Femur (tissue), 1 donor: ENCODE results near the gene CLMN.
"Not testable (repeated sequence)": the region's sequence is repeated elsewhere in the genome, so short reads cannot be mapped to it uniquely, and the experiment has no call there.

ENCODE experiments used
- DNase-seq: peaks from one replicate; pipeline ENCODE4 v3.0.0-alpha.2; 2017

The CLMN gene

DNA sequence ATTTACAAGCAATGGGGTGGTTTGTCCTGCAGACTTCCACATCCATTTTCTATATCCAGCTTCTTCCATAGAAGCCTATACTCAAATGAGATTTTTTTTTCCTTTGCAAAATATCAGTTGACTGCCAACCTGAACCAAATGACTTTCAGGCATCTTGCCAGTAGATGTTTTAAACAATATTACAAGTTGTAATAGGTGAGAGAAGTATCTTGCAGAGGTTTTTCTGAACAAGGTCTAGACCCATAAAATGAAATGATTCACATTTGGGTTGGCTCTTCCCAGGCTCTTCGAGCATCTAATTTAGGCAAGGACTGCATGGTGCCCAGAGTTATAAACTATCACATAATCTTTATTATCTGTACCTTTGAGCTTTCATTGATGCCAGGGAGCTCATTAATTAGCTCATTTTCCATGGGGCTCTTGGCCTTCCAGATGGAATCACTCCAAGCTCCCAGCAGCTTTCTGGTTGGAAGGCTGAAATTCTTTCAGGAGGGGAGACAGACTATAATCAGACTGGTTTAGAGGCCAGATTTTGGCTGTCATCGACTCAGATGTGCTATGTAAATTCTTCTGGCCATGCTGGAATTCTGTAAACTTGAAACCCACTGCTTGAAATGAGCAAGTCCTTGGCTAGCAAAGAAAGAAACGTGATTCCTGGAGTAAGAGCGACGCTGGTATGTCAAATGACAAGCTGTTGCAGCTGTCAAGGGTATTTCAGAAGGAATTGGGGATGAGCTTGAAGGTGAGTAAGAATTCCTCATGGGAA, 130.2 kb downstream of the CLMN start:
- DNase-seq: peak; percentile 40

DNA sequence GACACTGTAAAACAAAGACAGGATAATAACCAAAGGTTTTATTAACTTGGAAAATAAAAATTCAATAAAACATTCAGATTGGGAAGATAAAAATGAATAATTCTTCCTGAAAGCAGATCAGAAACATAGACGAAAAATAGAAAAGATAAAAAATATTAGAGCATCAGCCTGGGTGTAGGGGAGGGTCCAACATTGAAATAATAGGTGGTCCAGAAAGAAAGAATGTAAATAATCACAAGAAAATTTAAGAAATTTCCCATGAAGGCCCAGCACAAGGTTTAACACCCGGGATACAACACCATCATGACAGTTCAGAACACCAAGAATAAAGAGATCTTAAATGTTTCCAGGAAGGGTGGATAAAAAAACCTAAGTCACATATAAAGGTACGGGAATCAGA, 131.3 kb downstream of the CLMN start:
- DNase-seq: no peak

DNA sequence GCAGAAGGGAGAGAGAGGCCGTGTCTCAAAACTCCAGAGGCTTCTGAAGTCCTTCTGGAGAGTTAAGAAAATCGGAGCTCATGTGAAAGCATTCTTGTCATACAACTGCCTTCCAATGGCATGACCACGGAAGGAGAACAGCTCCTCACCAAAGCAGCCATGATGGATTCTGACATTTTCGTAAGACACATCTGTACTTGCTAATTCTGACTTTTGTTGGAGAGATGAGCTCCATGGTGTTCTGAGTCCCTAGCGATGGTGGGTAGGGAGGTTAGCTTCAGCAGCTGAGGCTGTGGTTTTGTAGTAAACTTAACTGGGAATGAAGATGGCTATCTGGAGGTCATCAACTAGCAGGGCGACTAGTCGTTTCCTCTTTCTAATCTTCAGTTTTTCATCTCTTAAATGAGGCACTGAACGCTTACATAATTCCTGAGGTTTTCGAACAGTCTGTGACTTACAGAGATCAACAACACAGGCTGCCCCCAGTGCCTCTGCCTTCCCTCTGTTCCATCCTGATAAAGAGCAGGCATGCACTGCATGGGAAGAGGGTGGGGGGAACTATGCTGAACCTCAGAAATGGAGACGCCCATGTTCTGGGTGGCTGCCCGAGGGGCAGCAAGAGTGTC, 133.8 kb downstream of the CLMN start:
- peak; percentile 16 for DNase-seq

DNA sequence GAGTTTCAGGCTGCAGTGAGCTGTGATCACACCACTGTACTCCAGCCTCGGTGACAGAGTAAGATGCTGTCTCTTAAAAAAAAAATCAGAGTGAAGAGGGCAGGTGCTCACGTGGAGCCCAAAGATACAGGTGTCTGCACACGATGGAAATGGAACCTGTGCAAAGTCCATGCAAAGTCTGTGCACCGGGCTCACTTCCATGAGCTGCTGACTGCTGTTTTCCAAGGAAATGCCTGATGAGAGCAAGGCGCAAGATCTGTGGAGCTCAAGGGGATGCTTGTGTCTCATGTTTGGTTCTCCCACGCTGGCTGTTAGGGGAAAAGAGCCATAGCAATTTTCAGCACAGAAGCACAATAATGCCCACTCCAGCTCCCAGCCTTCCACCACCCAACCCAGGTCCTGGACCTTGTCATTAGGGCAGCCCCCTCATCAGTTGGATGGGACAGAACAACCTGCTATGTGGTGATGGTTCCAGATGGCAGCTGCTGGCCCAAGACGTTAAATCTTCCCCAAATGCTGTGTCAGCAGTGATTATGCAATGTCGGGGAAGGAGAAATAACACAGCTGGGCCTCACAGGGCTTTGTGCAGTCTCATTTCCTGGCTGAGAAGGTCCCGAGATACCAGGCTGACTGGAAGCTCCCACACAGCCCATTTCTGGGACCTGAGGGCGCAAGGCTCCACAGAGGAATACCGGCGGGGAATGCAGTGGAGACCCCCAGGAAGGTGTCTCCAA, 134.5 kb downstream of the CLMN start:
- peak; percentile 58 for DNase-seq

DNA sequence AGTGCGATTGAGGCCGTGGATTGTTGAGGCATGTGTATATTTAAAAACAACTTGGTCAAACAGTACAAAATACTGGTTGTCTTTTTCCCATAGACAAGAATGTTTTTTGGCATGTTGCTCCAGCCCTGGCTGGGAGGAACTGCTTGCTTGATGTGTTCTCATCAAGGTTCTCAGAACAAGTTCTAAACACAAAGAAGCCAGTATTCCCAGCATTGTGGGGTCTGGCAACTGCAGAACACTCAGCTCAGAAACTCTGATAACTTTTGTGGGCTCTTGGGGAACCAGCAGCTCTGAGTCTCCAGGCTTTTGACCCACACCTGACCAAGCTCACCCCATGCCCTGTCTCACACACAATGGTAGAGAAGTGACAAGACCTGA, 135.3 kb downstream of the CLMN start:
- peak; percentile 32 for DNase-seq

DNA sequence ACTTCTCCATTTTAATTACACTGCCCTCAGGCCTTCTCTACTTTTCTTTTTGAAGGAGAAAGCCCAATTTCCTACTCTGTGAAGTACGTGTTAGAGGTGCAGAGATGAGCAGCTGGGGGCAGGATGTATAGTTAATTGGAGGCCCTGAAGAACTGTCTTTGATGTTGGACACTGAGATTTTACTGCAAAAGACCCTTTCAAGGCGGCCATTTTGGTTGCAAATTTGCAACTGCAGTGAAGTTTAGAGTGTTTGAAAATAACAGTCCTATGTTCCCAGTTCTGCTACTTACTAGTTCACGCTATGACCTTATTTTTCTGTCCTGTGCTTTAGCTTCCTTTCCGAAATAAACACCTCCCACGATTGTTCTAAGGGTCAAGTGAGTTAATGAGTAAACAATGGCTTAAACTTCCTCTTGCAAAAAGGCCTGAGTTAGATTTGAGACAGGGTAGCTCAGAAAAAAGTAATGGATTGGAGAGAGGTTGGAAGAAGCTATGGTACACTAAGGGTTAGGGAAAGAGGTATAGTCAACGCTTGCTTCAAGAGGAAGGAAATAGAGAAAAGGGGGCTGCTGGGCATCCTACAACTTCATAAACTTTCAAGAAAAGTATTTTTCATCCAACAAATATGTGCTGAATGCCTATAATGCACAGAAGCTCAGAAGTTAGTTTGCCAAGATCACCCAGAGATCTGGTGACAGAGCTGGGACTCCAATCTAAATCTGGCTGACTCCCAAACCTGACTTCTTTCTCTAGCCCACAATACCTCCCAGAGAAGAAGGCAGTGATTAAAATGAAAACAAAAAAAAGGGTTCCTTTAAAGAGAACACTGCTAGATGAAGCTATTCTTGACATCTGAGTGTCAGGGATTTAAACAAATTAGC, 135.9 kb downstream of the CLMN start:
- peak; percentile 16 for DNase-seq

DNA sequence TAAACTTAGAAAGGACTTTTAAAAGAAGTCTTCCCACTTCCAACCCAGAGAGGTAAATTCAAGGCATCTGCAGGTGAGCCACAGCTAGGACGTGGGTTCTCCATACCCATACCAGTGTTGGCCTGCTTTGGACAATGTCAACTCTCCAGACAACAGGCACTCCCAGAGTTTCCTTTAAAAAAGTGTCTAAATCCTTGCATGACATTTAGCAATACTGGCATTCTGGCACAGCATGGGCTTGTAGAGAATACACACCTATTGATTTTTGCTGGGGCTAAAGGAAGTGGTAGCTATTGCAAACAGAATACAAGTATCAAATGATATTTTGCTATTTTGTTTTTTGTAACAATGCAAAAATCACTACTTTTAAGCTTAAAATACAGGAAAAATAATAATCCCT, 136.6 kb downstream of the CLMN start:
- no peak for DNase-seq

DNA sequence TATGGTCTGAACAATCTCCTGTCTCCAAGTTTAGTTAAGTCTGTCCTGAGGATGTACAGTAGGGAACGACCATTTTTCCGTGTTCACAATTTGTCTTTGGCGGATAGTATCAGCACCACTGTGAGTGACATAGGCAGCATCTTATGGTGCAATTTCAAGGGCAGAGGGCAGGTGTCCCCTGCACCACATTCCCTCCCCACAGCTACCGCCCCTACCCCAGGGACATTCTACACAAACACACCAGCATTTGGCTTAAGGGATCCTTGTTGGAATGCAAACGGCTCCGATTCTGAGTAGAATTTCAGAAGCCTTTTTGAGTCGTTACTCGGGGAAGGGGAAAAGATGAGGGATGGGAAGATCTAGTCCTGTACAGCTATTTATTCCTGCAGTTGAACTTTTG, 137.3 kb downstream of the CLMN start:
- peak; percentile 20 for DNase-seq

DNA sequence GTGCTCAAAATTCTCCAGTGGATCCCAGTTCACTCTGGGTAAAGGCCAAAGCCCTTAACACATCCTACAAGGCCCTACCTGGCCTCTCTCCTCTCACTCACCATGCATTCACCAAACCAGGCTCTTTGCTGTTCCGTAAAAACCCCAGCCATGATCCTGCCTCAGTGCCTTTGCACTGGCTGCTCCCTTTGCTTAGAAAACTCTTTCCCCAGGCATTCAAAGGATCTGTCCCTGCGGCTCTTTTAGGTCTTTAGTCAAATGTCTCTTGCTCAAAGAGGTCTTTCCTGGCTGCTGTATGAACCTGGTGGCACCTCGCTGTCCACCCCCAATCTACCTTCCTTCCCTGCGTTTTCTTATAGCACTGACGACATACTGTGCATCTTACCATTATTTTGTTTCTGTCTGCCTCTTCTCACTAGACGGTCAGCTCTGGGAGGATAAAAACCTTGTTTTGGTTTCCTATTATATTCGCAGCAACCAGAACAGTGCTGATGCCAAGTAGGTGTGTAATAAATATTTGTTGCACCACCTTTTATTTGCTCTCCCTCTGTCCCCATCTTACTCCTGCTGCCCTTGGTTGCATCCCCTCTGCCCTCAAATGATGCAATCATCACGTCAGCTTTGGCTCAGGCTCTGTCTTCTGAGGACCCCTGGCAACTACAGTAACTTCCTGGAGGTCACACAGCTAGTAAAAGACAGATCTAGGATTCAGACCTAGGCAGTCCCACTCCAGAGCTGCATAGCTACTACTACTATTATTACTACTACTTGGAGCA, 138.6 kb downstream of the CLMN start:
- peak; percentile 12 for DNase-seq

DNA sequence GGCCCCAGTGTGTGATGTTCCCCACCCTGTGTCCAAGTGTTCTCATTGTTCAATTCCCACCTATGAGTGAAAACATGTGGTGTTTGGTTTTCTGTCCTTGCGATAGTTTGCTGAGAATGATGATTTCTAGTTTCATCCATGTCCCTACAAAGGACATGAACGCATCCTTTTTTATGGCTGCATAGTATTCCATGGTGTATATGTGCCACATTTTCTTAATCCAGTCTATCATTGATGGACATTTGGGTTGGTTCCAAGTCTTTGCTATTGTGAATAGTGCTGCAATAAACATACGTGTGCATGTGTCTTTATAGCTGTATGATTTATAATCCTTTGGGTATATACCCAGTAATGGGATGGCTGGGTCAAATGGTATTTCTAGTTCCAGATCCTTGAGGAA, 144.0 kb downstream of the CLMN start:
- not testable (repeated sequence) for DNase-seq

DNA sequence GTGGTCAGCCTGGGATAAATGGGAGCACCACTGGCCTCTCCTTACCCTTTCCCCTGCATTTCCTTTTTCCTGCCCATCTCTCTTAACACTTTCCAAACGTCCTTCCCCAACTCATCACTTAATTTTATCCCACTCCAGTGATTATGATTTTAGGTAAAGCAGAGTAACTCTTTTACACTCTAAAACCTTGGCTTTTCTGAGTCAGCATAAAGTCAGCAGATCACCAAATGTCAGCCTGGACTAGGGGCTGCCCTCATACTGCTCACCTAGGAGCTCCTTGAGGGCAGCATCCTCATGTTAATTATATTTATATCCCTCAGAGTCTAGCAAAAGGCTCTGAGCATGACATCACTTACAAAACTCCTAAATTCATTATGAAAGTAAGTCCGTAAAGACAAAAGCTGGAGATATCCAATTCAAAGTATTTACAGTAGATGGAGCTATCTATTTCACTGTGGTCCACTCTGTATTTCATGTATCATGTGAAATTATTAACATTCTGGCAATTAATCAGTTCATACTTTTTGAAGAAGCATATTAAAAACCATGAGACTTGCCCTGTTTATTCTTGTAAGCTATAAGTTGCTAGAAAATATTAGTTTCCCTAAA, 145.4 kb downstream of the CLMN start:
- DNase-seq: no peak

DNA sequence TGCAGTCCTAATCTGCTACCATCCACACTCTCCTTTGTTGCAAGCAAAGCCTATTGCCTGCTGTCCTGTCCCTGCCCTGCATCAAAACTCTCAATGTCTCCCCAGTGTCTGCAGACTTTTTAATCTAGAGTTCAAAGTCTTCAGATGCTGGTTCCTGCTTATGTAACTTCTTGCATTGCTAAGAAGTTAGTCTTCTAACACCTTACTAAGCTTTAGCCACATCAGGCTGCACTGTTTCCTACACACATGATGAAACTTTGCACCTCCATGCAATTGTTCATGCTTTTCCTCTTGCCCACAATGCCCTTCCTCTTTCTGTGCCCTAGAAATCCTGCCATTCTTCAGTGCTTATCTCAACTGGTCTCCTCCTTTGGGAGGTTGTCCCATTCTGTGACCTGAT, 146.2 kb downstream of the CLMN start:
- DNase-seq: no peak

DNA sequence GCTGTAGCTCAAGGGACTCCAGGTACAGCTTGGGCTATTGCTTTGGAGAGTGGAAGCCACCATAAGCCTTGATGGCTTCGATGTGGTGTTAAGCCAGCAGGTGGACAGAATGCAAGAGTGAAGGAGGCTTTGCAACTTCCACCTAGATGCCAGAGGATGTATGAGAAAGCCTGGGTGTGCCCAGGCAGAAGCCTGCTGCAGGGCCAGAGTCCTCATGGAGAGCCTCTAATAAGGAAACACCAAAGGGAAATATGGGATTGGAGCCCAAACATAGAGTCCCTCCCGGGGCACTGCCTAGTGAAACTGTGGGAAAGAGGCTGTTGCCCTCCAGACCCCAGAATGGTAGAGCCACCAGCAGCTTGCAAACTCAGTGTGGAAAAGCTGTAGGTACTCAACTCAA, 152.5 kb downstream of the CLMN start:
- no peak for DNase-seq

DNA sequence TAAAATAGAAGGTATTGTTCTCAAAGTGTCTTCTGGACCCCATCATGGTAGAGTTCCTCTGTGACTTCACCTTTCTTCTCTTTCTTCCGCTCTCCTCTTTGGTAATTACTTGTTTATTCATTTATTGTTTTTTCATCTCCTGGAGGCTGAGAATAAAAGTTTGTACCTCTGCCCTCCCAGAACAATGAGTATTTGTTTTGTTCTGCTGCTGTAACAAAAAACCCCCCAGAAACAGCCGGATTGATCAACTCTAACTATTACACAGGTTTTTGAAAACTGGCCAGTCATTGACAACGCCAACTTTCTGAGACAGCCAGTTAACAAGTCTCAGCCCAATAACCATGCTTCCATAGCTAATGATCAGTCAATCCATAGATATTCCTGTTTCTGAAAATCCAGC, 154.2 kb downstream of the CLMN start:
- DNase-seq: no peak

DNA sequence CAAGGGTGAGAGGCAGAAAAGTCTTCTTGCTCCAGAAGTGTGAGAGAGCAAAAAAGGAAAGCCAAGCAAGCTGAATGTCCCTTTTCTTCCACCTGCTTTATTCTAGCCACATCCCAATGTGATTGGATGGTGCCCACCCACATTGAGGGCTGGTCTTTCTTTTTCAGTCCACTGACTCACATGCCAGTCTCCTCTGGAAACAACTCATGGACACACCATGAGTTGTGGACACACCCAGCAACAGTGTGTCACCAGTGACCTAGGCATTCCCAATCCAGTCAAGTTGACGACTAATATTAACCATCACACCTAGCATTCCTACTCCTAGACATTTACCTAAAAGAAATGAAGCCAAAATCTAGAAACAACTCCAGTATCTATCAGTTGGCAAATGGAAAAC, 155.2 kb downstream of the CLMN start:
- no peak for DNase-seq

DNA sequence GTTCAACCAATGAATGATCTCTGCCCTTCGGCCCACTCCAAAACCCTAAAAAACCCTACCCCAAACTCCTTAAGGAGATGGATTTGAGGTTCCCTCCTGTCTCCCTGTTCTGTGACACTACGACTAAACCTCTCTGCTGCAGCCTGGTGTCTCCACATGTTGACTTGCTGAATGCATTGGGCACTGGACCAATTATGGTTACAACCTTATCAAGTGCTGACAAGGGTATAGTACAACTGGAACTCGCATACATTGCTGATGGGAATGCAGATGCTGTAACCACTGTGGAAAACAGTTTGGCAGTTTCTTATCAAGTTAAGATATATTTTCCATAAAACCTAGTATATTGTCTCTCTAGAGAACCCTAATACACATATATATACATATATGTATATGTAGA, 156.0 kb downstream of the CLMN start:
- no peak for DNase-seq

DNA sequence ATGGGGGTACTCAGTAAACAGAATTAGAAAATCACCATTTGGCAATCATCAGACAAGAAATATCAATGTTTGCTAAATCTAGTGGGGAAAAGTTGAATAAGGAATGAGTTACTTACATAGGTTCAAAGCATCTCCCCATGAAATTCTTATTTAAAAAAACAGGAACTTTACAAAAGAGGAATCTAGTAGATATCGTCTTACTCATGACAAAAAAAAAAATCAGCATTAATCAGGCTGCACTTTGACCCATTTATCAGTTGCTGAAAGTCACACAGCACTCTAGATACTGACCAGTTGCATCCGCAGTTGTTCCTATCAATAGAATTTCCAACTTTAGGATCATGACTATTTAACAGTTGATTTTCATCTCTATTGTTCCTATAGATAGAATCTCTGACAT, 156.6 kb downstream of the CLMN start:
- DNase-seq: no peak

DNA sequence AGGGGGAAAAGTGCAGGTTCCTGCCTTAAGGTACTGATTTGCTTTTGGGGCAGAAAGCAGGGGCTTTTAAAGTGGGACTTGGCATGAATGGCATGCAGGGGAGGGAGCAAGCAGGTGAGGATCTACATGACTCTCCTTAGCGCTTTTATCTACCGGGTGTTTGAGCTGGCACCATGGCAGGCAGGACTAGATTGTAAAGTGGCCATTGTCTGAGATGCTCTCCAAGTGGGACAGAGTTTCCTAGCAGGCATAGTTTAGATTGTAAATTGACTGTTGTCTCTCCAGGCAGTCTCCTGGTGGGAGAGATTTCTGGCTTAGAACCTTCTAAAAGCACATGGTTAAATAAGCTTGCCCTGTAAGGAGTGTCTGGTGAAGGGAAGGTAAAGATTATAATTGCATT, 157.1 kb downstream of the CLMN start:
- no peak for DNase-seq

DNA sequence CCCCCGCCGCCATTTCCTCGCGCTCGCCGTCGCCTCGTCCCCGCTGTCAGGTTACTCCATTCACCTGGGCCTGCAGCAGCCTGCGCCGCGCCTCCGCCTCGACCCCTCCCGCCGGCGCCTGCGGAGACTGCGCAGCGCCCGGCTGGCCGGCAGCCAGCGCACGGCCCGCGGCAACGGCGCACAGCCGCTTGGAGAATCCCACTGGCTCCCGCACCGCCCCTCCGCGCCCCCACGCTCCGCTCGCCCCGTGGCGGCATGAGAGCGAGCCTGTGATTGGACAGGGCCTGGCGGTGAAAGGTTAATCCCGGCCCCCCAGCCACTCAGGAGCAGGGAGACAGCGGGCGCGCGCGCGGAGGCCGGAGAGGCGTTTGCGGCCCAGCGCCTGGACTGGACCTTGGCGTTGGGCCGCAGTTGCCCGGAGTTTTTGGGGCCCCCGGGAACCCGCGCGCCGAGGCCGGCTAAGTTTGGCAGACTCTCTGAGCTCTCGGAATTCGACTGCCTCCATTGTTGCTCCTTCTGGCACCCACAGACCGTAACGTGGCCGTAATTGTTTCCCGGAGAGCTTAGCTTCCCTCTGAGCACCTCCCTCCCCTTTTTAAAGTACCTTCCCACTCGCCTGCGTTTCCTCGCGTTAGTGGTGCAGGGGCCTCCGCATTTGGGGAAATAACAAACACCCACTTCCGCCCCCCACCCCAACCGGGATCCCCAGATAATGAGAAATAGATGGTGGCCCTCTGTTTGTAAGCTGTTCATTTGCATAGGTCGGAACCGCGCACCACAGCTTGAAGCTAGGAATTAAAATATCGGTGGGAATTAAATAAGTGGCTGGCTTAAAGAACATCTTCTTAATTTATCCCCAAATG, 162.2 kb downstream of the CLMN start, which contains the start of gene DICER1:
TSS of gene DICER1 (minus strand) at position 203 of the 863 bp plus-strand sequence. CDS start 24,071 bp downstream, outside the sequence.
- peak; percentile 98 for DNase-seq

DNA sequence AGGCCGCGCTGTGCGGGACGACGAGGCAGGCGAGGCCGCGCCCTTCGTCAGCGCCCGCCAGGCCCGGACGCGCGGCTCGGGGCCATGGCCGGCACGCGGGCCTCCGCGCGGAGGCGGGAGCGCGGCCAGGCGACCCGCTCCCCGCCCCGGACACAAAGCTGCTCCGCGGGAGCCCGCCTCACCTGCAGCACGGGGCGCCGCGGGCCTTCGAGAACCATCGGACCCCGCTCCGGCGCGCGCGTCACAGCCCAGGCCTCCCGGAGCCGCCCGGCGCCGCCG, 162.7 kb downstream of the CLMN start:
- DNase-seq: no peak
